Heart left ventricle (tissue), 13 donors: ENCODE measurements around the gene IRAK2.

Source experiments
- POLR2A ChIP-seq, 2 donors: fragments of 450-650 bp; IDR thresholded peaks; one replicate each; pipeline ENCODE4 v1.6.1; 2017; ENCODE audit warnings: antibody characterized with exemption in 2 of 2, mild to moderate bottlenecking in 2 of 2, moderate library complexity in 2 of 2
- TF ChIP-seq, protein P1 (sequence below), 12 donors: fragments of 200-600 bp; sonication (generic) in 4 of 12; IDR thresholded peaks; one replicate each; pipeline versions ENCODE4 v1.5.0 to v1.8.0; 2018 to 2022; ENCODE audit warnings: antibody characterized with exemption in 12 of 12, mild to moderate bottlenecking in 5 of 12
- donor health status: ischemic (EF 13 %, LVEDD 7.1; RV severe dilation, severe dysfunction).
- donor health status: DM: no; HTN: yes; CAD: no.
- donor health status: DM: no; HTN: no; CAD: no.
- donor health status: ischemic (EF 25% LVEDD 6.9; RV normal size, moderate dysfunction).
- donor health status: ischemic (EF 25% LVEDD 5.7; RV mildly dilated, moderate dysfunction).
- donor health status: ischemic (EF 35%, LVEDD 5.7; RV mildly dilated, moderate dysfunction).
- donor health status: nonischemic (EF 11% LVEDD 7.7; RV severe dilation, severe dysfunction).
- donor health status: DM: yes; HTN: yes; CAD: no.
- donor health status: PGD.
- donor health status: ischemic (EF 29% LVEDD 5.4; RV normal size, mild dysfunction).
- donor health status: nonischemic (EF 23%, LVEDD 6.1; RV moderate dilation, normal function).

DNA sequence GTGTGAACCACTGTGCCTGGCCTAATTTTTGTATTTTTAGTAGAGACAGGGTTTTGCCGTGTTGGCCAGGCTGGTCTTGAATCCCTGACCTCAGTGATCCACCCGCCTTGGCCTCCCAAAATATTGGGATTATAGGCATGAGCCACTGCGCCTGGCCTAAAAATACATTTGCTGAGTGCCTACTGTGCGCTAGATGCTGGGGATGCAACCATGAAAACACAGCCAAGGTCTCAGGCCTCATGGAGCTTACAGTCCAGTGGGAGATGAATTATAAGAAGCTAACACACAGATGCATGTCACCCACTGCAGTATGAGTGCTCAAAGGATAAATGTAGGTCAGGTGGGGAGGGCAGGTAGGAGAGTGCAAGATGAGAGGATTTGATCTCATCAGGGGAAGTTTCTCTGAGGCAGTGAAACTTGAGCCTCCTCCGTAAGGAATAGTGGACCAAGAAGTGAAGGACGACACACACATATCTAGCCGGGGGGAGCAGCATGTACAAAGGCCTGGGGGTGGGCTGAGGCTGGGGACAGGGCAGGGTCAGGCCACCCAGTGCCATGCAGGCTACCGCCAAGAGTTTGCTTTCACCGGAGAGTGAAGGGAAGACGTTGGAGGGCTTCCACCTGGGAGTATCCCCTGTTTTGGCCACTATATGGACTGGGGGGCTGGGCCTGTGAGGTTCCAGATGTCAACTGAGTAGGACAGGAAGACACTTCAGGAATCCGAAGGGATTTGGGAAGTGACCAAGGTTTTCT, 24.3 kb downstream of the IRAK2 start:
- TF ChIP-seq, protein P1, sequence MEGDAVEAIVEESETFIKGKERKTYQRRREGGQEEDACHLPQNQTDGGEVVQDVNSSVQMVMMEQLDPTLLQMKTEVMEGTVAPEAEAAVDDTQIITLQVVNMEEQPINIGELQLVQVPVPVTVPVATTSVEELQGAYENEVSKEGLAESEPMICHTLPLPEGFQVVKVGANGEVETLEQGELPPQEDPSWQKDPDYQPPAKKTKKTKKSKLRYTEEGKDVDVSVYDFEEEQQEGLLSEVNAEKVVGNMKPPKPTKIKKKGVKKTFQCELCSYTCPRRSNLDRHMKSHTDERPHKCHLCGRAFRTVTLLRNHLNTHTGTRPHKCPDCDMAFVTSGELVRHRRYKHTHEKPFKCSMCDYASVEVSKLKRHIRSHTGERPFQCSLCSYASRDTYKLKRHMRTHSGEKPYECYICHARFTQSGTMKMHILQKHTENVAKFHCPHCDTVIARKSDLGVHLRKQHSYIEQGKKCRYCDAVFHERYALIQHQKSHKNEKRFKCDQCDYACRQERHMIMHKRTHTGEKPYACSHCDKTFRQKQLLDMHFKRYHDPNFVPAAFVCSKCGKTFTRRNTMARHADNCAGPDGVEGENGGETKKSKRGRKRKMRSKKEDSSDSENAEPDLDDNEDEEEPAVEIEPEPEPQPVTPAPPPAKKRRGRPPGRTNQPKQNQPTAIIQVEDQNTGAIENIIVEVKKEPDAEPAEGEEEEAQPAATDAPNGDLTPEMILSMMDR (IDR thresholded peaks at IDR 0.05): no peak
- no peak for TF ChIP-seq POLR2A (IDR thresholded peaks at IDR 0.05)
